ENCODE results near the gene PBX4. TPM values are rescaled to one million over a fixed set of nuclear protein-coding genes. Genes with fewer than 3 reads are reported as not detected.

Gene PBX4
- total and polyA plus RNA-seq, 11 donors, result 0.43 to 0.69 (median 0.53) TPM; not detected in 8

DNA sequence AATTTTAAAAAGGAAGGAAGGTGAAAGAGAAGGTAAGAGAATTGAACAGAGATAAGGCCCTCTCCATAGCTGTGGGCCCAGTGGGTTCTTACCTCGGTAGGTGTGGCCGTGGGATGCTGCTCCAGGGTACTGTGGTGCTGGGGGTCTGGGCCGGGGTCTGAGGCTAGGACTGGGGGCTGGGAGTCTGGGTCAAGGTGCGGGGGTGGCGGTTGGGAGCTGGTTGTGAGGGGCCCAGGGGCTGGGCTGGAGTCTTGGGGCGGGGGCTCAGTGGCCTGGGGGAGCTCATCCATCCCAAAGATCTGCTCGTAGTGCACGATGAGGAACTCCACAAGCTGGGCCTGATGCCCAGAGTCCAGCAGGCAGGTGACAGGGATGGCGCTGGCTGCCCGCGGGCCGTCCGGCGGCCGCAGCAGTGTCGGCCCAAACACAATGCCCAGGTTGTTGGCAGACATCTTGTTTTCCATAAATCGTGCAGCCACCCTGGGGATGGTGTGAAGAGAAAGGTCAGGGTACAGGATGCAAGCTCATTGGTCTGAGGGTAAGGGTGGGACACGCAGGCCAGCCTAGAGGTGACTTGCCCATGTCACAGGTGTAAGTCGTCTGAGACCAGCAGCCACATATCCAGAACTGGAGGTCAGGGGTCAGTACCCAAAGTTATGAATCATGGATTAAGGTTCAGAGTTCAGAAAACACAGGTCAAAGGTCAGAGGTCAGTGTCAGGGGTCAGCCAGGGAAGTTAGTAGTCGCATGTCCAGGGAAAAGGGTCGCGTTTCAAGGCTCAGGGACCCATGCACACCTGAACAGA, 15.4 kb upstream of the PBX4 start:
- DNase-seq (no peak), ATAC-seq (no peak)
- peaks cover 0 to under 1% (median 0%) of the 10 kb centered on the region in 9 donors for H3K27me3 ChIP-seq
- no peaks in the 10 kb centered on the region for H3K9me3 ChIP-seq
- H3K36me3 ChIP-seq, result peaks cover 0 to 92% (median 10%) of the 10 kb centered on the region in 9 donors
- TF ChIP-seq, protein P1, sequence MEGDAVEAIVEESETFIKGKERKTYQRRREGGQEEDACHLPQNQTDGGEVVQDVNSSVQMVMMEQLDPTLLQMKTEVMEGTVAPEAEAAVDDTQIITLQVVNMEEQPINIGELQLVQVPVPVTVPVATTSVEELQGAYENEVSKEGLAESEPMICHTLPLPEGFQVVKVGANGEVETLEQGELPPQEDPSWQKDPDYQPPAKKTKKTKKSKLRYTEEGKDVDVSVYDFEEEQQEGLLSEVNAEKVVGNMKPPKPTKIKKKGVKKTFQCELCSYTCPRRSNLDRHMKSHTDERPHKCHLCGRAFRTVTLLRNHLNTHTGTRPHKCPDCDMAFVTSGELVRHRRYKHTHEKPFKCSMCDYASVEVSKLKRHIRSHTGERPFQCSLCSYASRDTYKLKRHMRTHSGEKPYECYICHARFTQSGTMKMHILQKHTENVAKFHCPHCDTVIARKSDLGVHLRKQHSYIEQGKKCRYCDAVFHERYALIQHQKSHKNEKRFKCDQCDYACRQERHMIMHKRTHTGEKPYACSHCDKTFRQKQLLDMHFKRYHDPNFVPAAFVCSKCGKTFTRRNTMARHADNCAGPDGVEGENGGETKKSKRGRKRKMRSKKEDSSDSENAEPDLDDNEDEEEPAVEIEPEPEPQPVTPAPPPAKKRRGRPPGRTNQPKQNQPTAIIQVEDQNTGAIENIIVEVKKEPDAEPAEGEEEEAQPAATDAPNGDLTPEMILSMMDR (IDR thresholded peaks at IDR 0.05), result no peak
- no peak for TF ChIP-seq POLR2A (IDR thresholded peaks at IDR 0.05)
- no peak overlapping the region for H3K27ac ChIP-seq
- intact Hi-C loops (cut with DNase I), result loop anchor here in 1 of 10 donors (5.0 kb wide), 1 partner anchor 77 kb away; no protein-coding TSS in a partner anchor
- no peaks in the 10 kb centered on the region for H3K4me1 ChIP-seq
- 89 to 95% (median 94%) methylated on average over 14 to 22 of the region's 22 CpGs for WGBS, 4 donors
- no peak overlapping the region for H3K4me3 ChIP-seq

DNA sequence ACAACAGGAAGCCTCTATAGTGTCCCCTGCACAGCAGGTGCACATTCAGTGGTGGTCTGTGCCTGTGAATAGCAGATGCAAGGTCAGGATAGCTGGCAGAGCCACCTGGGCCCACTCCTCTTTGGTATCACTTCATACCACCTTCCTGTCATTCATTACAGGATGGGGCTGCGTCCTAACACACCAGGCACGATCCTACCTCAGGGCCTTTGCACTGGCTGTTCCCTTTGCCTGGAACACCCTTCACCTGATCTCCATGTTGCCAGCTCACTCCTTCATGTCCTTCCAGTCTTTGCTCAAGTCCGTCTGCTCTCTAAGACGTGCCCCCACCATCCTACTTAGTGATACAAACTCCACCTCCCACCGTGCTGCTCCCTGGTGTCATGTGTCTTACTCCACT, 14.2 kb upstream of the PBX4 start:
- H3K27me3 ChIP-seq, result peaks cover 0 to 13% (median 7%) of the 10 kb centered on the region in 9 donors
- intact Hi-C loops (cut with DNase I), result loop anchor here in 1 of 10 donors (5.0 kb wide), 1 partner anchor 75 kb away; no protein-coding TSS in a partner anchor
- WGBS, 4 donors, result 81 to 89% (median 84%) methylated on average over 5 of the region's 5 CpGs
- no peaks in the 10 kb centered on the region for H3K9me3 ChIP-seq
- H3K4me1 ChIP-seq, result peaks cover 0 to 12% (median 10%) of the 10 kb centered on the region in 12 donors
- H3K4me3 ChIP-seq, result no peak overlapping the region
- no peak for TF ChIP-seq POLR2A (IDR thresholded peaks at IDR 0.05)
- TF ChIP-seq, protein P1 (IDR thresholded peaks at IDR 0.05), result no peak
- peaks cover 0 to 81% (median 10%) of the 10 kb centered on the region in 9 donors for H3K36me3 ChIP-seq
- H3K27ac ChIP-seq, result no peak overlapping the region
- DNase-seq (no peak), ATAC-seq (no peak)

DNA sequence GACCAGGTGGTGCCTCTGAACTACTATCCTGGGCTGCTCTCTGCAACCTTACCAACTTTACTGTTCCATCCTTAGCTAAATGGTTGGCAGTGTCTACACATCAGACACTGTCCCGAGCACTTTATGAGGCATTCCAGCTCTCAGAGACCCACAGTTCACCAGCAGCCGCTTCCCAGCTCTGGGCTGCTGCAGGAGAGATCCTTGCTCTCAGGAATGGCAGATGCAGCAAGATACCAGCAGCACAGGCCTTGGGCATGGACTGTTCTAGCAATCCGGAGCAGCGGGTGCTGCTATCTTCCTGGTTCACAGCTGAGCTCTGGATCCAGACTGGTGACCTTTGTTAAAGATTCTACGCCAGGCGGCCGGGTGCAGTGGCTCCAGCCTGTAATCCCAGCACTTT, 12.9 kb upstream of the PBX4 start:
- H3K4me1 ChIP-seq, result peaks cover 0 to 16% (median 10%) of the 10 kb centered on the region in 12 donors
- no peaks in the 10 kb centered on the region for H3K9me3 ChIP-seq
- H3K27me3 ChIP-seq, result peaks cover 0 to 24% (median 10%) of the 10 kb centered on the region in 9 donors
- ATAC-seq (no peak), DNase-seq (no peak)
- no peak overlapping the region for H3K27ac ChIP-seq
- no peak for TF ChIP-seq POLR2A (IDR thresholded peaks at IDR 0.05)
- TF ChIP-seq, protein P1 (IDR thresholded peaks at IDR 0.05), result no peak
- H3K36me3 ChIP-seq, result peaks cover 0 to 67% (median 8%) of the 10 kb centered on the region in 9 donors
- 83 to 97% (median 93%) methylated on average over 4 to 7 of the region's 7 CpGs for WGBS, 4 donors
- intact Hi-C loops (cut with DNase I), result loop anchor here in 1 of 10 donors (5.0 kb wide), 1 partner anchor 74 kb away; no protein-coding TSS in a partner anchor
- H3K4me3 ChIP-seq, result no peak overlapping the region

DNA sequence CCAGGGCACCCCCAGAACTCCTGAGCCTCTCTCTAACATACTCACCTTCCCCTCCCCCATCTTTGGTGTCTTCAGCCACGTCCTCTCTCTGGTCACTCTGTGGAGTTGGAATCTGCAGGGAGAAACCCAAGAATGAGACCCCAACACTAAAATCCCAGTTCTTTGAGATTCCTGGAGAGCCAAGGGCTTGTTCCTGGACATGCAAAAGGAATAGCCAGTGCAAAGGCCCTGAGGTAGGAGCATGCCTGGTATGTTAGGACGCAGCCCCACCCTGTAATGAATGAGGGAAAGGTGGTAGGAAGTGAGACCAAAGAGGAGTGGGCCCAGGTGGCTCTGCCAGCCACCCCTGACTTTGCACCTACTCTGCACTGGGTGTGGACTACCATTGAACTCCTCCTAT, 11.9 kb upstream of the PBX4 start:
- H3K36me3 ChIP-seq, result peaks cover 0 to 58% (median 8%) of the 10 kb centered on the region in 9 donors
- no peak for ATAC-seq
- intact Hi-C loops (cut with DNase I), result loop anchor here in 1 of 10 donors (5.0 kb wide), 1 partner anchor 73 kb away; no protein-coding TSS in a partner anchor
- H3K27me3 ChIP-seq, result peaks cover 0 to 27% (median 10%) of the 10 kb centered on the region in 9 donors
- TF ChIP-seq, protein P1 (IDR thresholded peaks at IDR 0.05), result no peak
- TF ChIP-seq POLR2A (IDR thresholded peaks at IDR 0.05), result no peak
- no peaks in the 10 kb centered on the region for H3K9me3 ChIP-seq
- no peak overlapping the region for H3K4me3 ChIP-seq
- H3K27ac ChIP-seq, result no peak overlapping the region
- no peak for DNase-seq
- peaks cover 0 to 16% (median 10%) of the 10 kb centered on the region in 12 donors for H3K4me1 ChIP-seq
- 94 to 97% (median 97%) methylated on average over 2 of the region's 2 CpGs for WGBS, 4 donors

Measured in heart left ventricle (tissue), 16 donors.